ENCODE results near the gene FGF18.

FGF18 gene

GRCh38 chr5:171441246-171441791 lies 21.9 kb downstream of the FGF18 start:
- no peak for DNase-seq (ENCODE audit: low spot score)
- FAIRE-seq: no peak

GRCh38 chr5:171442287-171443042 lies 23.0 kb downstream of the FGF18 start:
- DNase-seq (ENCODE audit: low spot score) (no peak), FAIRE-seq (no peak)

GRCh38 chr5:171444582-171444981 lies 25.1 kb downstream of the FGF18 start:
- DNase-seq (ENCODE audit: low spot score) (peak; percentile 42), FAIRE-seq (no peak)

DNA sequence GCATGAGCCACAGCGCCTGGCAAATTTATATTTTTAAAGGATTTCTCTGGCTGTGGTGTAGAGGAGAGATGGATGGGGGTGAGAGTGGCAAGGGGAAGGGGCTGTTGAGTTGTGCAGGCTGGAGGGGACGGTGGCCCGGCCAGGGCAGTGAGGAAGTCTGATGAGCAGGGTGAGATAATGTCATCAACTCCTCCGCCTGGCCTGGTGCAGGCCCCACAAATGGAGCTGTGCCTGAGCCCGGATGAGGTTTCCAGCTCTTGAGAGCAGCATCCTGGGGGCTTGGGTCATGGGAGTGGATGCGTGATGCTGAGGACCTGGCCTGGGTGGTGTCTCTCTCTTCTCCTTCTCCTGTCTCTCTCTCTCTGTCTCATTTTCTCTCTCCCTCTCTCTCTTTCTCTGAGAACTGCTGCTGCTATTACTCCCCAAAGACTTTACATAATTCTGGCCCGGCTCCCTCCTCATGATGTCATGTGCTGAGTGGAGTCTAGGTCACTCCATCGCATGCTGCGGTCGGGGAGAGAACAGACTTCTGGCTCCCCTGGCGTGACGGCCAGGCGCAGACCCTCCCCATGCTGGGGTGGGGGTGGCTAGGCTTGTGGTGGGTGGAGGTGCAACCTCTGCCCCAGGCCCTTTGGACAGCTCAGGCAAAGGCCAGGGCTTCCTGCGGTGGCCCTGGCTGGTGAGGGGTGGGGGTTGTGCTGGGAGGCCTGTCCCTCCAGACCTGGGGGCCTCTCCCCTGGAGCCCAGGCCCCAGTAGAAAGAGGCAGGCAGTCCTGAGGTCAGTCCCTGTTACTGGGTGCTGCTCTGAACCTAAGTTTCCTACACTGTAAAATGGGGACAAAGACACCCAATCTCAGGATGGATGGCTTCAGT lies 26.4 kb downstream of the FGF18 start:
- FAIRE-seq (no peak), DNase-seq (ENCODE audit: low spot score) (no peak)

DNA sequence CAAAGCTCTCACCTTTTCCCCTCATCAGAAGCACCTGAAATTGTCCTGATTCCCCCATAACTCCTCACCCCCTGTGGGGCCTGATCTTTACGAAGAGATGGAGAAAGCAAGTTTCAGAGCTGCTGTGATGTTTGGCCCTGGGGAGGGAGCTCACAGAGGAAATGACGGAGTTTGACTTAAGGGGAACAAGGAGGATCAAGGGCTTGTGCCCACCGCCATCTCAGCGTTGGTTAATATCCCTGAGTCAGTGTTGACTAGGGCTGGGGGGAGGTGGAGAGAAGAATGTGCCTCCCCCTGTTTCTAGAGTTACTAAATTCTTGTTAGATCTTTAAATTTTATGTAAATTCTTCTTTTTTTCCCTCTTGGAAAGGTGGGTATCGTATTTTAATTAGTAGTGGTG lies 27.8 kb downstream of the FGF18 start:
- no peak for FAIRE-seq
- no peak for DNase-seq (ENCODE audit: low spot score)

DNA sequence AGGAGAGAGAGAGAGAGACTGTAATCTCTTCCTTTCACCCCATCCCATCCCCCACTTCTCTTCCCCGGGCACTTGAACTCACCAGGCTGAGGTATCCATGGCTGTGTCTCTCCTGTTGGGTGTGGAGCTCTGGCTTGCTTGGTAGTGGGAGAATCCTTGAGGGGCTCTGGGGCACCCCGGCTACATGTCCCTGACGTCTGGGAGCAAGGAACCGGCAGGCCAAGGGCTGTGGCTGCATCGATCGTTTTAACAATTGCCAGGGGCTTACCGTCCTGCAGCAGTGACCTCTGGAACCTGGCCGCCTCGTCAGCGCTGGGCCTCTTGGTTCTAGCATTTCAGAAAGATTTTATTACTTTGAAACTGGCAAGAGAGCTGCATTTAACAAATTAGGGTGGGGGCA lies 30.0 kb downstream of the FGF18 start:
- DNase-seq (ENCODE audit: low spot score) (no peak), FAIRE-seq (no peak)

- FAIRE-seq (no peak), DNase-seq (ENCODE audit: low spot score) (peak; percentile 21)
Observed at GRCh38 chr5:171450423-171451331, 31.2 kb downstream of the FGF18 start.

- DNase-seq (ENCODE audit: low spot score) (no peak), FAIRE-seq (no peak)
Observed at GRCh38 chr5:171451421-171451820, 32.0 kb downstream of the FGF18 start.

GRCh38 chr5:171453056-171453725 lies 33.7 kb downstream of the FGF18 start:
- FAIRE-seq (no peak), DNase-seq (ENCODE audit: low spot score) (no peak)

DNA sequence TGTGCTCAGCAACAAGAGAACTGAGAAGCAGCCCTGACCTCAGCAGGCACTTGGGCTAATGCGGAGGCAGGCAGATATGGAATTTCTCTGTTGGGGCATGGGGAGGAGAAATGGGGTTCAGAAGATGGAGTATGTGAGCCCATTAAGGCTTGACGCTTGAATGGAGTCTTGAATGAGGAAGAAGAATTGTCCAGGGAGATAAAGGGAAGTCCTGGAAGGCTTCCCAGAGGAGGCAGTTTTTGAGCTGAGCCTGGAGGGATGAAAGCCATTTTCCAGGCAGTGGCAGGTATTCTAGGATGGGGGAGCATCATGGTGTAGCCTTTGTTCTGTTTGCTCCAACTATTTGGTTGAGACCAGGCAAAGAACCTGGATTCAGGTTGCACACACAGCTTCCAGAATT lies 34.5 kb downstream of the FGF18 start:
- DNase-seq (ENCODE audit: low spot score) (no peak), FAIRE-seq (no peak)

- FAIRE-seq (no peak), DNase-seq (ENCODE audit: low spot score) (no peak)
Observed at GRCh38 chr5:171454549-171454948, 35.1 kb downstream of the FGF18 start.

- no peak for FAIRE-seq
- DNase-seq (ENCODE audit: low spot score): no peak
Observed at GRCh38 chr5:171455522-171455921, 36.1 kb downstream of the FGF18 start.

DNA sequence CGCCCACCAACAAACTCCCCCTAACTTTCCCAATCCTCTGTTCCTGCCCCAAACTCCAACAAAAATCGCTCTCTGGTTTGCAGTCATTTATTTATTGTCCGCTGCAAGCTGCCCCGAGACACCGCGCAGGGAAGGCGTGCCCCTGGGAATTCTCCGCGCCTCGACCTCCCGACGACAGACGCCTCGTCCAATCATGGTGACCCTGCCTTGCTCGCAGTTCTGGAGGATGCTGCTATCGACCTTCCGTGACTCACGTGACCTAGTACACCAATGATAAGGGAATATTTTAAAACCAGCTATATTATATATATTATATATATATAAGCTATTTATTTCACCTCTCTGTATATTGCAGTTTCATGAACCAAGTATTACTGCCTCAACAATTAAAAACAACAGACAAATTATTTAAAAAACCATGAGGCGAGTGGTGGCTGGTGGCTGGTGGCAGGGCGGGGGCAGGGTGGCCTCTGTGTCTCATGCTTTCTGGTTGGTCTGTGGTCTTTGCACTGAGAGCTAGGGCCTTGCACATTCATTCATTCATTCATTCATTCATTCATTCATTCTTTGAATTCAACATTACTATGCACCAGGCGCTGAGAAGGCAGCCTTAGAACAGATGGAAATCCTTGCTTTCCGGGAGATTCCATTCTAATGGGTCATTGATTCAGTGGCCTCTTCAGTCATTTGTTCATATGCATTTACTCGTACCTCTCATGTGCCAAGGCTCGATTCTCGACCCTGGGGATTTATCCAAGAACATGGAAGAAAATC lies 37.9 kb downstream of the FGF18 start:
- DNase-seq (ENCODE audit: low spot score) (no peak), FAIRE-seq (no peak)

GRCh38 chr5:171459839-171460238 lies 40.4 kb downstream of the FGF18 start:
- DNase-seq (ENCODE audit: low spot score) (no peak), FAIRE-seq (no peak)

GRCh38 chr5:171462136-171462927 lies 42.9 kb downstream of the FGF18 start:
- FAIRE-seq (no peak), DNase-seq (ENCODE audit: low spot score) (no peak)

DNA sequence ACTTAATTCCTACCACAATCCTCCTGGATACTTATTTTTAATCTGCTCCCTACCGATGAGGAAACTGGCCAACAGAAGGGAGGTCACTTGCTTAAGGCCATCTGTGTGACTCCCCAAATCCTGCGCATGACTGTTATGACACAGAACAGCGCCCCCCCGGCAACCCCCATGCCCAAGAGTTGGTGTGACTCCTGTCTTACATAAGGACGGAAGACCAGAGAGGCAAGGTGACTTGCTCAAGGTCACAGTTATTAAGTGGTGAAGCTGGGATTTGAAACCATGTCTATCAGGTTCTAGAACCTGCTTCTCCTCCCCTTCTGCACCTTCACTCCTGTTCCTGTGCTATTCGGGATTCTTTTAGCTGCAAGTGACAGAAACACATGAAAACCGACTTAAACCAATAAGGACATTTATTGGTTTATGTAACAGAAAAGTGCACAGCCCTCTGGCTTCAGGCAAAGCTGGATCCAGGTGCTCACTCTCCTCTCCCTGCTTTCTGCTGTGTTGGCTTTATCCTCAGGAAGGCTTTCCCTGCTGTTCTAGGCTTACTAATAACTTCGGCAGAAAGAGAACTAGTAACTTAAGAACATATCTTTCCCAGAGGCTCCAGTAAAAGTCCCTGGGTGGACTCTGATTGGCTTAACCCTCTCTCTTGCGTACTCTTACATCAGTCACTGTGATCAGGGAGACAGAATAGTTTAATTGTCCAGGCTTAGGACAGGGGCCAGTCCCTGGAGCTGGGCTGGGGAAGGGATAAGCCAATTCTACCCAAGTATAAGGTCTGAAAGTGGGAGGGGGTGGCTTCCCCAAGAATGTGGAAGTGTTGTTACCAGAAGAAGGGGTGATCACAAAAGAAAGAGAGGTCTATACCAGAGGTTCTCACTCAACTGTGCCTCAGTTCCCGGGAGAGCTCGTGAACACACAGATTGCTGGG lies 43.7 kb downstream of the FGF18 start:
- no peak for FAIRE-seq
- DNase-seq (ENCODE audit: low spot score): no peak

GRCh38 chr5:171463862-171464229 lies 44.4 kb downstream of the FGF18 start:
- no peak for FAIRE-seq

DNA sequence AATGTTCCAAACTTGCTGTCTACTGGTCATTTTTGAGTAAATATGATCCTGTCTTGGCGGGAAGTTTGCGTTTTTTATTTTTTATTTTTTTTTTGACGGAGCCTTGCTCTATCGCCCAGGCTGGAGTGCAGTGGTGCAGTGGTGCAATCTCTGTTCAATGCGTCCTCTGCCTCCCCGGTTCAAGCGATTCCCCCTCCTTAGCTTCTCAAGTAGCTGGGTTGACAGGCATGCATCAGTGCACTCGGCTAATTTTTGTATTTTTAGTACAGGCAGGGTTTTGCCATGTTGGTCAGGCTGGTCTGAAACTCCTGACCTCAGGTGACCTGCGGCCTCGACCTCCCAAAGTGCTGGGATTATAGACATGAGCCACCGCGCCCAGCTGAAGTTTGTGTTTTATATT lies 45.4 kb downstream of the FGF18 start:
- no peak for FAIRE-seq

More at GRCh38 chr5:171463862-171464229, 44.4 kb downstream of the FGF18 start:
- no peak for DNase-seq (ENCODE audit: low spot score)

More for the DNA sequence above, 45.4 kb downstream of the FGF18 start:
- no peak for DNase-seq (ENCODE audit: low spot score)

Data from RCC 7860 (cell line).